Bronchial epithelial cell (primary cell): ENCODE results near the gene ASB3. TPM values are rescaled to one million over a fixed set of nuclear protein-coding genes. Genes with fewer than 3 reads are reported as not detected.
"Not testable (repeated sequence)": the region's sequence is repeated elsewhere in the genome, so short reads cannot be mapped to it uniquely, and the experiment has no call there.

Experiments
- DNase-seq: peaks from one replicate; pipeline ENCODE4 v3.0.0-alpha.2; 2010; ENCODE audit warnings: low read depth
- FAIRE-seq: peaks from 2 replicates; lab custom pipeline; 2011; peaks lifted over from hg19 to GRCh38; lab: Jason Lieb, UNC
- H3K27me3 ChIP-seq: 2 replicates; pipeline ENCODE4 v1.5.1; 2011; ENCODE audit warnings: low read length; ENCODE audit not compliant: control insufficient read depth, insufficient read depth
- H3K36me3 ChIP-seq: 2 replicates; pipeline ENCODE4 v1.5.1; 2011; ENCODE audit warnings: low read length; ENCODE audit not compliant: control insufficient read depth, insufficient read depth
- H3K4me3 ChIP-seq: 2 replicates; pipeline ENCODE4 v1.5.1; 2011; ENCODE audit warnings: mild to moderate bottlenecking, low read depth, low read length, control low read depth
- total RNA-seq: library from RNA; depleted of rRNA; stranded (reverse); fragments of >200 nt; gene quantifications from 2 replicates; pipeline ENCODE4 v1.2.1, GENCODE V29; 2014
- TF ChIP-seq, protein P1 (sequence below): IDR thresholded peaks from 2 replicates; pipeline ENCODE4 v1.5.1; 2011; ENCODE audit warnings: mild to moderate bottlenecking, moderate library complexity, low read length, control low read depth, inconsistent platforms; ENCODE audit not compliant: insufficient read depth, severe bottlenecking

Gene ASB3, protein sequence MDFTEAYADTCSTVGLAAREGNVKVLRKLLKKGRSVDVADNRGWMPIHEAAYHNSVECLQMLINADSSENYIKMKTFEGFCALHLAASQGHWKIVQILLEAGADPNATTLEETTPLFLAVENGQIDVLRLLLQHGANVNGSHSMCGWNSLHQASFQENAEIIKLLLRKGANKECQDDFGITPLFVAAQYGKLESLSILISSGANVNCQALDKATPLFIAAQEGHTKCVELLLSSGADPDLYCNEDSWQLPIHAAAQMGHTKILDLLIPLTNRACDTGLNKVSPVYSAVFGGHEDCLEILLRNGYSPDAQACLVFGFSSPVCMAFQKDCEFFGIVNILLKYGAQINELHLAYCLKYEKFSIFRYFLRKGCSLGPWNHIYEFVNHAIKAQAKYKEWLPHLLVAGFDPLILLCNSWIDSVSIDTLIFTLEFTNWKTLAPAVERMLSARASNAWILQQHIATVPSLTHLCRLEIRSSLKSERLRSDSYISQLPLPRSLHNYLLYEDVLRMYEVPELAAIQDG
- total RNA-seq = 10.6 and 13.4 TPM in 2 replicates

DNA sequence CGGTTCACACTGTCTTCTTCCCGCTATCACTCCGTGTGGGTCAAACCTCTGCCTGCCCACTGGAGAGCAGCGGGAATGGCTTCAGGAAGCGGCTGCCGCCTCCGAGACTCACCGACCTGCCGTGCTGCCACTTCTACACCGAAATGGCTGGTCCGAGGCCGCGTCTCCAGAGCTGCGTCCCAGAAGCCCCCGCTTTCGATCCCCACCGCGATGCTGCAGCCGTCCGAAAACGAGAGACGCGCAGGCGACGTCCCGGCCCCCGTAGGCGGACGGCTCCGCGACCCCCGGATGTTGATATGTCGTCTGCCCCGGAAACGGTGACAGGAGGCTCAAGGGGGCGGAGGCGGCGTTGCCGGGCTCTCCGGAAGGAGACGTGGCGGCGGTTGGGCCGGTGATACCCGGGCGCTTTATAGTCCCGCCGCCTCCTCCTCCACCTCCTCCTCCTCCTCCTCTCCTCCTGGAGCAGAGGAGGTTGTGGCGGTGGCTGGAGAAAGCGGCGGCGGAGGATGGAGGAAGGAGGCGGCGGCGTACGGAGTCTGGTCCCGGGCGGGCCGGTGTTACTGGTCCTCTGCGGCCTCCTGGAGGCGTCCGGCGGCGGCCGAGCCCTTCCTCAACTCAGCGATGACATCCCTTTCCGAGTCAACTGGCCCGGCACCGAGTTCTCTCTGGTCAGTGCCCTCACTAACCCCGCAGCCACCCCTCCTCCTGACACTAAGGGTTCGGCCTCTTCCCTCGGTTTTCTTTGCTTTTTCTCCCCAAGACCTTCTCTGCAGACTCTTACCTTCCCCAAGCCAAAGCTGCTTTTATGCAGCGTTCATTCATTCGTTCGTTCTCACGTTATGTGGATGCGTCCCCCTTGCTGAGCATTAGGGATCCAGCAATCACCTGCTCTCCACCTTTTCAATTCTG is at the start of gene ASB3, which contains the start of gene ERLEC1:
TSS of gene ASB3 (minus strand) at position 249 of the 909 bp plus-strand sequence. CDS start 21,381 bp downstream, outside the sequence.
TSS of gene ERLEC1 (plus strand) at position 340 of the 909 bp plus-strand sequence. CDS start at position 507, 167 bp downstream.
- FAIRE-seq = peak; percentile 64
- Histone ChIP-seq H3K36me3 (no peaks in the 10 kb centered on the region), H3K27me3 (no peaks in the 10 kb centered on the region), H3K4me3 (peak within 1 kb of the TSS; percentile 58)
- TF ChIP-seq, protein P1, sequence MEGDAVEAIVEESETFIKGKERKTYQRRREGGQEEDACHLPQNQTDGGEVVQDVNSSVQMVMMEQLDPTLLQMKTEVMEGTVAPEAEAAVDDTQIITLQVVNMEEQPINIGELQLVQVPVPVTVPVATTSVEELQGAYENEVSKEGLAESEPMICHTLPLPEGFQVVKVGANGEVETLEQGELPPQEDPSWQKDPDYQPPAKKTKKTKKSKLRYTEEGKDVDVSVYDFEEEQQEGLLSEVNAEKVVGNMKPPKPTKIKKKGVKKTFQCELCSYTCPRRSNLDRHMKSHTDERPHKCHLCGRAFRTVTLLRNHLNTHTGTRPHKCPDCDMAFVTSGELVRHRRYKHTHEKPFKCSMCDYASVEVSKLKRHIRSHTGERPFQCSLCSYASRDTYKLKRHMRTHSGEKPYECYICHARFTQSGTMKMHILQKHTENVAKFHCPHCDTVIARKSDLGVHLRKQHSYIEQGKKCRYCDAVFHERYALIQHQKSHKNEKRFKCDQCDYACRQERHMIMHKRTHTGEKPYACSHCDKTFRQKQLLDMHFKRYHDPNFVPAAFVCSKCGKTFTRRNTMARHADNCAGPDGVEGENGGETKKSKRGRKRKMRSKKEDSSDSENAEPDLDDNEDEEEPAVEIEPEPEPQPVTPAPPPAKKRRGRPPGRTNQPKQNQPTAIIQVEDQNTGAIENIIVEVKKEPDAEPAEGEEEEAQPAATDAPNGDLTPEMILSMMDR = peak; percentile 3
- DNase-seq = peak; percentile 41

DNA sequence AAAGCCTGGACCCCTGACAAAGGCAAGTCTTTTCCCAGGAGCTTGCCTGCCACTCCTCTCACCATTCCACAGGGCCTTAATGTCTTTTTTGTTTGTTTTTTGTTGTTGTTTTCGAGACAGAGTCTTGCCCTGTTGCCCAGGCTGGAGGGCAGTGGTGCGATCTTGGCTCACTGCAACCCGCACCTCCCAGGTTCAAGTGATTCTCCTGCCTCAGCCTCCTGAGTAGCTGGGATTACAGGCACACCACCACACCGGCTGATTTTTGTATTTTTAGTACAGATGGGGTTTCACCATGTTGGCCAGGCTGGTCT is 43.2 kb upstream of the ASB3 start:
- not testable (repeated sequence) for H3K36me3 ChIP-seq, H3K4me3 ChIP-seq, FAIRE-seq, DNase-seq, H3K27me3 ChIP-seq

DNA sequence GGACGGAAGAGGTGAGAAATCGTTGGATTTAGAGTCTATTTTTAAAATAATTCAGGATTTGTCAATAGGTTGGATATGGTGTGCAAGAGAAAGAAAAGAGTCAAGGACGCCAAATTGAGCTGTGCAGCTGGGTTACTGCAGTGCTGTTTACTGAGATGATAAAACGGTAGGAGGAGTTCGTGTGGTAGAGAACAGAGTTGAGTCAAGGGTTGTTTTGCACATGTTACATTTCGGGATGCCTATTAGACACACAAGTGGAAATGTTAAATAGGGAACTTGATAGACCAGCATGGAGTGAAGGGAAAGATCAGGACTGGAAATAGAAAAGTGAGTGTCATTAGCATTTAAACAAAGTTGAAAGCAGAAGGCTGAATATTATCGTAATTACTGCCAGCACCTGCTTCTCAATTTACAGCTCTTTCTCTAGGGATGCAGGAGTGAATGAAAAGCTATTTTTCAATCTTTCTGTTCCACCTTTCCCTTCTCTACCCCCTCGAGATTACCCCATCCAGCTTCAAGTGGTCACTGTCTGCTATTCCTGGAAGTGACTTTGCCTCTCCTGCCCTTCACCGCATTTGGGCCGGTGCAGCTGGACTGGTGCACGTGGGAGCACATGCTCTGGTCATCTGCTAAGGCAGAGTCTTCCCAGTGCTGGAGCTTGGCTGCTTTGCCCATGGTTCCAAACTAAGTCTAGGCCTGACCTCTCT is 42.7 kb upstream of the ASB3 start:
- FAIRE-seq (no peak), DNase-seq (no peak)
- no peak overlapping the region for H3K4me3 ChIP-seq
- H3K36me3 ChIP-seq = no peaks in the 10 kb centered on the region
- TF ChIP-seq, protein P1 = no peak
- H3K27me3 ChIP-seq = no peaks in the 10 kb centered on the region

DNA sequence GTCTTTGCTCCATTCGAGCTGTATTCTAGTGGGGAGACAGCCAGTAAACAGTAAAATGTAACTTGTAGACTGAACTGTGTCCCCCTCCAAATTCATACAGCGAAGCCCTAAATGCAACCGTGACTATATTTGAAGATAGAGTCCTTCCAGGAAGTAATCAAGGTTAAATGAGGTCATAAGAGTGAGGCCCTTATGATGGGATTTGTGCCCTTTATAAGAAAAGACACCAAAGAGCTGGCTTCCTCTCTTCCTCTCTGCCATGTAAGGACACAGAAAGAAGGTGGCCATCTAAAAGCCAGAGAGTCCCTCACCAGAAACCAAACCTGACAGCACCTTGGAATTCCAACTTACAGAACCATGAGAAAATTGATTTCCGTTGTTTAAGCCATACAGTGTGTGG is 41.6 kb upstream of the ASB3 start:
- FAIRE-seq (no peak), DNase-seq (no peak)
- TF ChIP-seq, protein P1 = no peak
- Histone ChIP-seq H3K27me3 (no peaks in the 10 kb centered on the region), H3K4me3 (no peak overlapping the region), H3K36me3 (no peaks in the 10 kb centered on the region)

DNA sequence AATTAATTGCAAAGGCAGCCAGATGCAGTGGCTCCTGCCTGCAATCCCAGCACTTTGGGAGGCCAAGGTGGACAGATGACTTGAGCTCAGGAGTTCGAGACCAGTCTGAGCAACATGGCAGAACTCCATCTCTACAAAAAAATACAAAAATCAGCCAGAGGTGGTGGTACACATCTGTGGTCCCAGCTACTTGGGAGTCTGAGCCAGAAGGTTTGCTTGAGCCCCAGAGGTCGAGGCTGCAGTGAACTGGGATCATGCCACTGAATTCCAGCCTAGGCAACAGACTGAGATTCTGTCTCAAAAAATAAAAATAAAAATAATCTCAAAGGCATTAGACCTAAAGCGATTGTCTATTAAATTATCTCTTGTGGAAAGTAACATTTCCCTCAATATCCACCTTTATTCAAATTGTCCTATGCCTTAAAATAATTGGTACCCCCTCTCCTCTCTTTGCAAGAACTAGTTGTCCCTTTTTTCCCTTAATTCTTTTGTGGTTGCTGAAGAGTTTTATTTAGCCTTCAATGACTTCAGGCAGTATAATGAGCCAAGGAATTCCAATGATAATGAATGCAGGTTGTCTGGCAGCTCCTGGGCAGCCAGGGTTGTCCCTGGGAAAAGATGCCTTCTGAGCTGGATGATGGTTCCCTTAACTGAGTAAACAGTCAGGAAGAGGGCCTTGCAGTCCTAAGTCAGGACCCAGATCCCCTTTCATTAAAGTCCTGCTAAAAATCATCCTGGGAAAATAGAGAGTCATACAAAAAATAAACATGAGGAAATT is 40.8 kb upstream of the ASB3 start:
- Histone ChIP-seq H3K27me3 (no peaks in the 10 kb centered on the region), H3K36me3 (no peaks in the 10 kb centered on the region), H3K4me3 (no peak overlapping the region)
- DNase-seq (no peak), FAIRE-seq (no peak)
- TF ChIP-seq, protein P1 = no peak
